OCI-LY7 (cell line): ENCODE results near the gene STARD9. TPM values are rescaled to one million over a fixed set of nuclear protein-coding genes. Genes with fewer than 3 reads are reported as not detected.

Source experiments
- BruUV-seq: library from RNA; stranded (reverse); fragments of 400-500 nt; replicated peaks from 2 replicates; lab custom pipeline; 2021; lab: Mats Ljungman, UMichigan
- CTCF ChIA-PET: fragments of 300-600 bp; sonication (Branson Sonifier 250); formaldehyde crosslinking; loops from one replicate; lab custom pipeline; 2022; ENCODE audit warnings: antibody characterized with exemption; ENCODE audit not compliant: unreplicated experiment; lab: Charles Lee
- POLR2A ChIA-PET: fragments of 300-600 bp; sonication (Branson Sonifier 250); formaldehyde crosslinking; loops from one replicate; lab custom pipeline; 2022; ENCODE audit warnings: antibody characterized with exemption; lab: Charles Lee
- DNase-seq: peaks from one replicate; pipeline ENCODE4 v3.0.0-alpha.2; 2015; ENCODE audit warnings: low spot score
- H2AFZ ChIP-seq: fragments of 200-600 bp; sonication (generic), shearing (Covaris generic); 2 replicates; pipeline ENCODE4 v1.6.1; 2014; ENCODE audit warnings: mild to moderate bottlenecking, antibody characterized with exemption, low read length, moderate library complexity
- H3K27ac ChIP-seq: fragments of 200-600 bp; sonication (generic); 2 replicates; pipeline ENCODE4 v1.5.1; 2014; ENCODE audit warnings: mixed run types, low read depth, mild to moderate bottlenecking, moderate library complexity, low read length, inconsistent platforms; ENCODE audit not compliant: poor library complexity, severe bottlenecking
- H3K36me3 ChIP-seq: fragments of 200-600 bp; sonication (generic); 2 replicates; pipeline ENCODE4 v1.6.1; 2014; ENCODE audit warnings: mild to moderate bottlenecking, antibody characterized with exemption, low read length, moderate library complexity, mixed read lengths; ENCODE audit not compliant: insufficient read depth
- H3K4me1 ChIP-seq: fragments of 200-600 bp; sonication (generic); 2 replicates; pipeline ENCODE4 v1.5.1; 2014; ENCODE audit warnings: mild to moderate bottlenecking, low read length; ENCODE audit not compliant: insufficient read depth, poor library complexity, severe bottlenecking
- H3K4me2 ChIP-seq: fragments of 200-600 bp; sonication (generic); 2 replicates; pipeline ENCODE4 v1.6.1; 2014; ENCODE audit warnings: mild to moderate bottlenecking, low read length
- H3K4me3 ChIP-seq: fragments of 200-600 bp; sonication (generic); 2 replicates; pipeline ENCODE4 v1.5.1; 2014; ENCODE audit warnings: mild to moderate bottlenecking, low read depth, low read length; ENCODE audit not compliant: poor library complexity, severe bottlenecking
- H3K79me2 ChIP-seq: fragments of 200-600 bp; sonication (generic); 2 replicates; pipeline ENCODE4 v1.6.1; 2016; ENCODE audit warnings: low read depth, mild to moderate bottlenecking, low read length, moderate library complexity, mixed read lengths; ENCODE audit not compliant: insufficient read depth
- H3K9me2 ChIP-seq: fragments of 200-600 bp; sonication (generic); 2 replicates; pipeline ENCODE4 v1.6.1; 2016; ENCODE audit warnings: mild to moderate bottlenecking, low read length, mixed read lengths; ENCODE audit not compliant: insufficient read depth
- H3K9me3 ChIP-seq: fragments of 200-600 bp; sonication (generic); 2 replicates; pipeline ENCODE4 v1.6.1; 2014; ENCODE audit warnings: mild to moderate bottlenecking, mixed run types, low read length, mixed read lengths
- H4K20me1 ChIP-seq: fragments of 200-600 bp; sonication (generic); 2 replicates; pipeline ENCODE4 v1.6.1; 2014; ENCODE audit warnings: mild to moderate bottlenecking, antibody characterized with exemption, low read length, moderate library complexity, mixed read lengths; ENCODE audit not compliant: insufficient read depth
- EZH2phosphoT487 ChIP-seq: fragments of 200-600 bp; sonication (generic); IDR thresholded peaks from 2 replicates; pipeline ENCODE4 v1.6.1; 2018; ENCODE audit warnings: low read depth, borderline replicate concordance, mild to moderate bottlenecking, mixed run types, antibody characterized with exemption, low read length, moderate library complexity, mixed read lengths
- intact Hi-C: fragments of 100-400 bp; cut with micrococcal nuclease; formaldehyde crosslinking; loops from one replicate; pipeline ENCODE4 v1.10.0; 2022; ENCODE audit not compliant: unreplicated experiment
- total RNA-seq, 2 experiments: library from RNA; depleted of rRNA in 1 of 2; stranded (reverse); fragments of >200 nt in 1 of 2; shearing (Covaris generic) in 1 of 2; gene quantifications; 2 replicates each; pipeline ENCODE4 v1.2.3, GENCODE V29; 2014 to 2022
- TF ChIP-seq, protein P1 (sequence below): fragments of 200-600 bp; sonication (generic); conservative IDR thresholded peaks from 2 replicates; pipeline ENCODE4 v1.5.1; 2014; ENCODE audit warnings: mild to moderate bottlenecking, antibody characterized with exemption, low read length, moderate library complexity, mixed read lengths

The STARD9 gene
- total RNA-seq, 2 experiments from 2014 or later, result 8.9 to 15.3 TPM

DNA sequence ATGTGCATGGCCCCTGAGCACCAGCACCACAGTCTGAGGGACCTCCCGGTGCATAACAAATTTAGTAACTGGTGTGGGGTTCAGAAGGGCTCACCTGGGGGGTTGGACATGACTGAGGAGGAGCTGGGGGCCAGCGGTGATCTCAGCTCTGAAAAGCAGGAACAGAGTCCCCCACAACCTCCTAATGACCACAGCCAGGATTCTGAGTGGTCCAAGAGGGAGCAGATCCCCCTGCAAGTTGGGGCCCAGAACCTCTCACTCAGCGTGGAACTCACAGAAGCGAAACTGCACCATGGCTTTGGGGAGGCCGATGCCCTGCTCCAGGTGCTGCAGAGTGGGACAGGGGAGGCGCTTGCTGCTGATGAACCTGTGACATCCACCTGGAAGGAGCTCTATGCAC, 118.5 kb downstream of the STARD9 start:
- no peak overlapping the region for H3K4me3 ChIP-seq
- BruUV-seq, result no TSS peak
- no peaks in the 10 kb centered on the region for H3K79me2 ChIP-seq
- no peaks in the 10 kb centered on the region for H4K20me1 ChIP-seq
- ChIA-PET CTCF (no interaction called here), POLR2A (no interaction called here)
- DNase-seq, result no peak
- peaks cover 7% of the 10 kb centered on the region for H3K36me3 ChIP-seq
- no peak overlapping the region for H3K27ac ChIP-seq
- H3K4me1 ChIP-seq, result no peaks in the 10 kb centered on the region
- intact Hi-C loops, result no loop called here
- no peak overlapping the region for H2AFZ ChIP-seq
- no peaks in the 10 kb centered on the region for H3K9me3 ChIP-seq
- TF ChIP-seq, protein P1, sequence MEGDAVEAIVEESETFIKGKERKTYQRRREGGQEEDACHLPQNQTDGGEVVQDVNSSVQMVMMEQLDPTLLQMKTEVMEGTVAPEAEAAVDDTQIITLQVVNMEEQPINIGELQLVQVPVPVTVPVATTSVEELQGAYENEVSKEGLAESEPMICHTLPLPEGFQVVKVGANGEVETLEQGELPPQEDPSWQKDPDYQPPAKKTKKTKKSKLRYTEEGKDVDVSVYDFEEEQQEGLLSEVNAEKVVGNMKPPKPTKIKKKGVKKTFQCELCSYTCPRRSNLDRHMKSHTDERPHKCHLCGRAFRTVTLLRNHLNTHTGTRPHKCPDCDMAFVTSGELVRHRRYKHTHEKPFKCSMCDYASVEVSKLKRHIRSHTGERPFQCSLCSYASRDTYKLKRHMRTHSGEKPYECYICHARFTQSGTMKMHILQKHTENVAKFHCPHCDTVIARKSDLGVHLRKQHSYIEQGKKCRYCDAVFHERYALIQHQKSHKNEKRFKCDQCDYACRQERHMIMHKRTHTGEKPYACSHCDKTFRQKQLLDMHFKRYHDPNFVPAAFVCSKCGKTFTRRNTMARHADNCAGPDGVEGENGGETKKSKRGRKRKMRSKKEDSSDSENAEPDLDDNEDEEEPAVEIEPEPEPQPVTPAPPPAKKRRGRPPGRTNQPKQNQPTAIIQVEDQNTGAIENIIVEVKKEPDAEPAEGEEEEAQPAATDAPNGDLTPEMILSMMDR, result no peak
- TF ChIP-seq EZH2phosphoT487, result no peak
- no peak overlapping the region for H3K4me2 ChIP-seq
- no peaks in the 10 kb centered on the region for H3K9me2 ChIP-seq

DNA sequence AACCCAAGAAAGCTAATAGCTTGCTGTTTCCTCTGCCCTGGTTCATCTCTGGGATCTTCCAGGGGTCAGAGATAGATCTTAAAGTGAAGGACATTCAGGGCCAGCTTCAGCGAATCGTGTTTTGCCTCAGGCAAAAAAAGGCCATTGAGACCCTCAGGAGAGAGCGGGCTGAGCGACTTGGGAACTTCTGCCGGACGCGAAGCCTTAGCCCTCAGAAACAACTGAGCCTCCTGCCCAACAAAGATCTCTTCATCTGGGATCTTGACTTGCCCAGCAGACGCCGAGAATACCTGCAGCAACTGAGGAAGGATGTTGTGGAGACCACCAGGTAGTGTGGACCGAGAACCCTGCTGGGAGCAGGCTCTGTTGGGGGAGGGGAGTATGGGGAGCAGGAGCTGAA, 119.0 kb downstream of the STARD9 start:
- no peak for DNase-seq
- Histone ChIP-seq H3K9me2 (no peaks in the 10 kb centered on the region), H3K9me3 (no peaks in the 10 kb centered on the region), H3K4me3 (no peak overlapping the region), H3K36me3 (peaks cover 7% of the 10 kb centered on the region), H4K20me1 (no peaks in the 10 kb centered on the region), H2AFZ (no peak overlapping the region), H3K4me2 (no peak overlapping the region), H3K27ac (no peak overlapping the region), H3K4me1 (no peaks in the 10 kb centered on the region), H3K79me2 (no peaks in the 10 kb centered on the region)
- TF ChIP-seq EZH2phosphoT487, result no peak
- TF ChIP-seq, protein P1, result no peak
- BruUV-seq, result no TSS peak
- ChIA-PET POLR2A (no interaction called here), CTCF (no interaction called here)
- intact Hi-C loops, result no loop called here

DNA sequence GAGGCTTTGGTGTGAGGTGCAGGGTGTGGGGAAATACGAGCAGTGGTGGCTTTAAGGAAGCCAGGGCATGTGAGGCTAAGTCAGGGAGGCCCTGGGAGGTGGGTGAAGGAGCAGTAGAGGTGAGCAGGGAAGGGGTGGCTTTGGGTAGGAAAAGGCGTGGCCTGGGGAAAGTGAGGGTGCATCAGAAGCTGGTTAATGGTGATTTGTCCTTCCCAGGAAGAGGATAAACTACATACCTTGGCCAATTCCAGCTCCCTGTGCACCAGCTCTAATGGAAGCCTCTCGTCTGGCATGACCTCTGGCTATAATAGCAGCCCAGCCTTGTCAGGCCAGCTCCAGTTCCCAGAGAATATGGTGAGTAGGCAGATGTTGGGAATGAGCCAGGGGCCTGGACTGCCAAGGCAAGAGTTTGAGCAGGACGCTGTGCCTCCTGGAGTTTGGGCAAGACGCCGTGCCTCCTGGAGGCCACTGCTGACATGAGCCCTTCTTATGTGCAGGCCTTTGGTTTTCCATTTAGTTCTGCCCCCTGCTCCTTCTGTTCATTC, 120.2 kb downstream of the STARD9 start:
- H3K4me2 ChIP-seq, result no peak overlapping the region
- peaks cover 15% of the 10 kb centered on the region for H3K36me3 ChIP-seq
- no peak for TF ChIP-seq EZH2phosphoT487
- TF ChIP-seq, protein P1, result no peak
- no peaks in the 10 kb centered on the region for H3K4me1 ChIP-seq
- no peaks in the 10 kb centered on the region for H4K20me1 ChIP-seq
- peaks cover under 1% of the 10 kb centered on the region; the same call in 1 of the 2 replicates for H3K9me3 ChIP-seq
- intact Hi-C loops, result no loop called here
- no peak overlapping the region for H2AFZ ChIP-seq
- no peaks in the 10 kb centered on the region for H3K9me2 ChIP-seq
- no peak for DNase-seq
- no peak overlapping the region for H3K27ac ChIP-seq
- BruUV-seq, result no TSS peak
- no peaks in the 10 kb centered on the region for H3K79me2 ChIP-seq
- CTCF ChIA-PET, result no interaction called here
- H3K4me3 ChIP-seq, result no peak overlapping the region
- POLR2A ChIA-PET, result interaction anchor here (0.6 kb wide), 1 partner anchor 252 kb away, joined by 5 read pairs; no protein-coding TSS in a partner anchor
